ENCODE measurements around the gene PYCARD.
"Not testable (repeated sequence)": the region's sequence is repeated elsewhere in the genome, so short reads cannot be mapped to it uniquely, and the experiment has no call there.

PYCARD gene

DNA sequence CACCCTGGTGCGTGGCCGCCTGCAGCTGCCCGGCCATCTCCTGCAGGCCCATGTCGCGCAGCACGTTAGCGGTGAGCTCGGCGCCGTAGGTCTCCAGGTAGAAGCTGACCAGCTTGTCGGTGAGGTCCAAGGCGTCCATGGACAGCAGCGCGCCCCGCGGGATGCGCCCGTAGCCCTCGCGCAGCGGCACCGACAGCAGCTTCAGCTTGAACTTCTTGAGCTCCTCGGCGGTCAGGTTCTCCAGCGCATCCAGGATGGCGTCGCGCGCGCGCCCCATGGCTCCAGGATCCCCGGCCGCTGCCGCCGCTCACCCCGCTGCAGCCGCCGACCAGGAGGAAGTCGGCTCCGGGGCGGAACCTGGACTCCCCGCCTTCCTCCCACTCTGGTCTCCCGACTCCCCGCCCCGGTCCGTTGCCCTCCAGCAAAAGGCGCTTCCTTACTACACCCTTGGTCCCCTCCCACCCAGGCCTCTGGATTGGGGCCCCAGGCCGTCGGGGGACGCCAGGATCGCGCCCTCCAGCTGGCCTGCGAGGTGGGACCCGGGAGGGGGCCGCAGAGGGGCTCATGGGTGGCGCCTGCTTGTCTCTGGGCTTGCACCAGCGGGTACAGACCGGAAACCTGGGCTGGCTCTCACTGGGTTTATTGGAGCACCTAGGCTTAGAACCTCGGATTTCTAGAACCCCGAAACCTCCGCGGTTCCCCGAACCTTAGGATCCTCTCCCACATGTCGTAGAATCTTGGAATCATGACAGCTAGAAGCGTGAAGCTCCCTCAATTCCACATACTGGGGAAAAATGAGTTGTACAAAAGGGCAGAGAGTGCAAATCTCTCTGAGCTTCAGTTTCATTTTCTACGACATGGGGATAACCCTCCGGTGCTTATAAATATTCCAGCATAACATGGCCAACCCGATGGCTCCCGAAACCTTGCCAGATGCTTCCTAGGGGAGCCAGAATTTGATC is at the start of gene PYCARD:
TSS of gene PYCARD (minus strand) at position 347 of the 962 bp plus-strand sequence. CDS start at position 277, 70 bp downstream.
- DNase-seq, result peak; percentile 57

GRCh38 chr16:31251435-31251834 is 48.9 kb upstream of the PYCARD start:
- no peak for DNase-seq

GRCh38 chr16:31250782-31251384 is 48.3 kb upstream of the PYCARD start:
- DNase-seq, result no peak

- no peak for DNase-seq
These were observed 45.8 kb upstream of the PYCARD start for GRCh38 chr16:31248344-31248743.

- DNase-seq, result no peak
These were observed 43.7 kb upstream of the PYCARD start for GRCh38 chr16:31246296-31246695.

- DNase-seq, result not testable (repeated sequence)
These were observed 43.0 kb upstream of the PYCARD start for GRCh38 chr16:31245598-31245997.

- DNase-seq, result peak; percentile 71
These were observed 41.4 kb upstream of the PYCARD start for GRCh38 chr16:31243734-31244670.

DNA sequence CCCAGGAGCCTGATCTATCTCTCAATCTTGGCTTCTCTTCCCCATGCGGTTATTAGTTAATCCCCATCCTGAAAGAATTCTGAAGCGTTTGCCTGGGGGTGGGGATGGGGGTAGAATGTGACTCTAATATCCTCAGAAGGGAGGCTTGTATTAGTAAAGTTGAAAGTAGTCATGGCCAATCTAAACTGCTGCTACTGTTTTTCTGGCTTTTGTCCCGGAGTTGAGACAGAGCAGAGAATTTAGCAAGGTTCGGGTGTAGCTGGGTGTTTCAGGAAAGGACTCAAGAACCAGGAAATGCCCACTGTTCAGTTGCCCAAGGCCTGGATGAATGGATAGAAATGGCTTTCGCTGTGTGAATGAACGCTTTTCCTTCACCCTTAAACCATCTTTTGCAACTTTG is 39.6 kb upstream of the PYCARD start:
- DNase-seq, result no peak

DNA sequence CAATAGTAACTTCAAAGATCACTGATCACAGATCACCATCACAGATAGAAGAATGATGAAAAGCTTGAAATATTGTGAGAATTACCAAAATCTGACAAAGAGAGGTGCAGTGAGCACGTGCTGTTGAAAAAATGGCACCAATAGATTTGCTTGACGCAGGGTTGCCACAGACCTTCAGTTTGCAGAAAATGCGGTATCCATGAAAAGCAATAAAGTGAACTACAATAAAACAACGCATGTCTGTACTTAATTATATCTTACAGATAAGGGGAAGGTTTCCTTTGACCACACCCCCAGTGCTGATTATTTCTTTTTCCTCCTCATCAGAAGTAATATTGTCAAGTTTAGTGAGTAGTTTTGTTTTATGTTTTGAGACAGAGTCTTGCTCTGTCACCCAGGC is 35.5 kb upstream of the PYCARD start:
- no peak for DNase-seq

DNA sequence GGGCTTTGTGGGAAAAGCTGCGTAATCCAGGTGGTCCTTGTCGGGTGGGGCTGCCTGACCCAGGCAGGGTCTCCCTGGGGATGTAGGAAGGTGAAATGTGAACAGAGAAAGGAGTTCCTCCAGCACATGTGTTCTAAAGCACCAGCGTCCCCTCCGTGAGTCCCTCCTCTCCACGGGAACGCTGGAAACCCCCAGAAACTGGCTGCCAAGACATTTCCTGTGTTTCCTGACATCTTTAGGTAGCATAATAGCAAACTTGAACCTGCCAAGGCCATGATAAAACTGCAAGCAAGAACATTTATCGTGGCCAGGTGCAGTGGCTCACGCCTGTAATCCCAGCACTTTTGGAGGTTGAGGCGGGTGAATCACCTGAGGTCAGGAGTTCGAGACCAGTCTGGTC is 26.9 kb upstream of the PYCARD start:
- no peak for DNase-seq

GRCh38 chr16:31228206-31228605 is 25.6 kb upstream of the PYCARD start:
- no peak for DNase-seq

DNA sequence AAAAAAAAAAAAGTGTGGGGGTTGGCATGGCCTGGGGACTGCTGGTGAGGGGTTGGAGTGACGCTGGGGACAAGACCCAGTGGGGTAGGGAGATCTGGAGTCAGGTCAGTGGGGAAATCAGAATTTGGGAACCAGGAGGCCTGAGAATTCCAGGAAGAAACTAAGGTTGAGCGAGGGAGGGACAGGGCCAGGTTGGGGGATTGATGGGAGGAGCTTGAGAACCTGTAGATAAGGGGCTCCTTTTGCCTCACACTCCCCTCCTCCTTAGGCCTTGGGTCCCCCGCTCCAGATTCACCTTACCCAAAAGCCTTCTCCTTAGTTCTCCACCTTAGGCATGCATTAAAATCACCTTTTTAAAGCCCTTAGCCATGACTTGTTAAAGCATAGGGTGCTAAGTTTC is 22.6 kb upstream of the PYCARD start:
- DNase-seq, result no peak

DNA sequence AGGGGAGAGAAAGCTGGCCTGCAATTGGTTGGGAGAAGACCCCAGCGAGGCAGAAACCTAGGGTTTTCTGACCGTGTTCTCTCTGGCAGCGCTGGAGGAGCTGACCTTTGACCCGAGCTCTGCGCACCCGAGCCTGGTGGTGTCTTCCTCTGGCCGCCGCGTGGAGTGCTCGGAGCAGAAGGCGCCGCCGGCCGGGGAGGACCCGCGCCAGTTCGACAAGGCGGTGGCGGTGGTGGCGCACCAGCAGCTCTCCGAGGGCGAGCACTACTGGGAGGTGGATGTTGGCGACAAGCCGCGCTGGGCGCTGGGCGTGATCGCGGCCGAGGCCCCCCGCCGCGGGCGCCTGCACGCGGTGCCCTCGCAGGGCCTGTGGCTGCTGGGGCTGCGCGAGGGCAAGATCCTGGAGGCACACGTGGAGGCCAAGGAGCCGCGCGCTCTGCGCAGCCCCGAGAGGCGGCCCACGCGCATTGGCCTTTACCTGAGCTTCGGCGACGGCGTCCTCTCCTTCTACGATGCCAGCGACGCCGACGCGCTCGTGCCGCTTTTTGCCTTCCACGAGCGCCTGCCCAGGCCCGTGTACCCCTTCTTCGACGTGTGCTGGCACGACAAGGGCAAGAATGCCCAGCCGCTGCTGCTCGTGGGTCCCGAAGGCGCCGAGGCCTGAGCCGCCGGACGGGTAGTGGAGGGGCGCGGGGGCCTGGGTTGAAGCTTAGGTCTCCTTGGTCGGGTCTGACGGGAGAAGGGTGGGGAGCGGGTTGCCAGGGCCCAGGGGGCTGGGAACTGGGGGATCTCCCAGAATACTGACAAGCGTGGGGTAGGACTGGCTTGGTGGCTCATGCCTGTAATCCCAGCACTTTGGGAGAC is 21.8 kb upstream of the PYCARD start:
- DNase-seq, result no peak

DNA sequence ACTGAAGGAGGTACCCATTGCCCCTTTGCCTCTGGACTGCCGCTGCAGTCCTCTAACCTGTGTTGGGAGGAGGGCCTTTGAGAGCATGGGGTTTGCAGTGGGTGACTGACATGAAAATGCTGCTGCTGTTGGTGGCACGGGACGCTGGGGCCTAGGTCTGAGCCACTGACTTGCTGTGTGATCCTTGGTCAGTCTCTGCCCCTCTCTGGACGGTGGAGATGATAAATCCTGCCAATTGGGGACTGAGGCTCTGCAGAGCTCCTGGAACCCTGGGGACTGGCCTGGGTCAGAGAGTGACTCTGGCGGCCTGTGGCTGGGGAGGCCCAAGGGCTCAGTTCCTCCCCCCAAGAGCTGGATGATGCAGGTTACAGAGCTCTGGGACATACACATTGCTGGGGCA is 20.5 kb upstream of the PYCARD start:
- no peak for DNase-seq

DNA sequence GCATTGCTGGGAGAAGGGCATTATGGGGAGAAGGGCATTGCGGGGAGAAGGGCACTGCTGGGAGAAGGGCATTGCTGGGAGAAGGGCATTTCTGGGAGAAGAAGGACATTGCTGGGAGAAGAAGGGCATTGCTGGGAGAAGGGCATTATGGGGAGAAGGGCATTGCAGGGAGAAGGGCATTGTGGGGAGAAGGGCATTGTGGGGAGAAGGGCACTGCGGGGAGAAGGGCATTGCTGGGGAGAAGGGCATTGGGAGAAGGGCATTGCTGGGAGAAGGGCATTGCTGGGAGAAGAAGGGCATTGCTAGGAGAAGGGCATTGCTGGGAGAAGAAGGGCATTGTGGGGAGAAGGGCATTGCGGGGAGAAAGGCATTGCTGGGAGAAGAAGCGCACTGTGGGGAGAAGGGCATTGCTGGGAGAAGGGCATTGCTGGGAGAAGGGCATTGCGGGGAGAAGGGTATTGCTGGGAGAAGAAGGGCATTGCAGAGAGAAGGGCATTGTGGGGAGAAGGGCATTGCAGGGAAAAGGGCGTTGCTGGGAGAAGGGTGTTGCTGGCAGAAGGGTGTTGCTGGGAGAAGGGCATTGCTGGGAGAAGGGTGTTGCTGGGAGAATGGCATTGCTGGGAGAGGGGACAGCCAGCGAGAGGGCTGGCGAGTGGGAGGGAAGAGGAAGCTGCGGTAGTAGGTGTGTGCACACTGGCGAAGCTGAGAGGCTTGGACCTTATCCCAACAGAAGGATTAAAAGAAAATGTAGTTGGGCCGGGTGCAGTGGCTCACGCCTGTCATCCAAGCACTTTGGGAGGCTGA is 19.0 kb upstream of the PYCARD start:
- no peak for DNase-seq

GRCh38 chr16:31219154-31219741 is 16.7 kb upstream of the PYCARD start:
- no peak for DNase-seq

DNA sequence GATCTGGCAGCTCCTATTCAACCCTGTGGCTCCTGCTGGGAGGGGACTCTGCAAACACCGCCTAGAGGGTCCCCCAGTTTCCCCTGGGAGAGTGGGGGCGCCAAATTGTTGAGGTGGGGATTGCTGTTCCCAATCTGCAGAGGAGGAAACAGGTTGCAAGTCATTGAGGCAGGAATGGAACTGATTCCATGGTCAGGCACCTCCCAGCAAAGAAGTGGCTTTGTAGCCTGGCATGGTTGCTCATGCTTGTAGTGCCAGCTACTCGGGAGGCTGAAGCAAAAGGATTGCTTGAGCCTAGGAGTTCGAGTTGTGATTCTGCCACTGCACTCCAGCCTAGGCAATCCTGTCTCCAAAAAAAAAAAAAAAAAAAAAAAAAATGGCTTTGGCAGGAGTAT is 14.6 kb upstream of the PYCARD start:
- DNase-seq, result no peak

GRCh38 chr16:31216422-31217135 is 14.0 kb upstream of the PYCARD start, which contains the start of gene PYDC1:
Gene PYDC1, minus strand, starts transcription at chr16:31217135. Its CDS starts 107 bp downstream, at chr16:31217028.
- no peak for DNase-seq

GRCh38 chr16:31215287-31216162 is 13.0 kb upstream of the PYCARD start:
- no peak for DNase-seq

Data from RPMI8226 (cell line).